Non-pigmented ciliary epithelial cell (primary cell): ENCODE data around the gene OSBPL6.

Experiments used
- DNase-seq: peaks from one replicate; pipeline ENCODE4 v3.0.0-alpha.2; 2010; ENCODE audit warnings: low read depth

The OSBPL6 gene

DNA sequence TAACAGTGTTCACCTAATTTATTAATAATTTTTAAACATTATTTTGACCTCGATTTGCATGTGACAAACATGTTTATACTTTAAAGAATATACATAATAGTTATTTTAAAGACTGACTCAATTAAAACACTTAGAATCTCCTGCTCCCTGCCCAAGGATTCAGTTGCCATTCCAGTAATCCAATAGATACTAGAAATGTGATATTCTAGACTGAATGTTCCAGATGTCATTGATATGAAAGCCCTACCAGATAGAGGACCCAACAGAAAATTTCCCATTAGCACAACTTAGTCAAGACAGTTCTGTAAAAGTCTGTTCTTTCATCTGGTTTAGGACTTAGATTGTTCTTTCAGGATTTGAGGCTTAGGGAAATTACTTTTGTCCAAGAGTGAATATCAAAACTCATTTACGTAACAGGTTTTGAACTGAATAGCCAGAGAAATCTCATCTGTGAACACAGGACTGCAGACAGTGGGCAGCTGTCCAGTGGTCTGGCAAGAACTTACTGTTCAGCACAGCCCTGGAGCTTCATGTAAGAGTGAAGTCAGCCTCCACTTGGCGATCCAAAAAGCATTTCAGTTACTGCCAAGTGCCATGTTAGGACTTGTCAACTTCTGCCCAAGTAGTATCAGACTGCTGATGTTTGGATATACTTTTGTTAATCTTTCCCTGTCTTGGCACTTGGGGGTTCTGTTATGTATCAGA is 77.5 kb downstream of the OSBPL6 start:
- DNase-seq, result no peak

DNA sequence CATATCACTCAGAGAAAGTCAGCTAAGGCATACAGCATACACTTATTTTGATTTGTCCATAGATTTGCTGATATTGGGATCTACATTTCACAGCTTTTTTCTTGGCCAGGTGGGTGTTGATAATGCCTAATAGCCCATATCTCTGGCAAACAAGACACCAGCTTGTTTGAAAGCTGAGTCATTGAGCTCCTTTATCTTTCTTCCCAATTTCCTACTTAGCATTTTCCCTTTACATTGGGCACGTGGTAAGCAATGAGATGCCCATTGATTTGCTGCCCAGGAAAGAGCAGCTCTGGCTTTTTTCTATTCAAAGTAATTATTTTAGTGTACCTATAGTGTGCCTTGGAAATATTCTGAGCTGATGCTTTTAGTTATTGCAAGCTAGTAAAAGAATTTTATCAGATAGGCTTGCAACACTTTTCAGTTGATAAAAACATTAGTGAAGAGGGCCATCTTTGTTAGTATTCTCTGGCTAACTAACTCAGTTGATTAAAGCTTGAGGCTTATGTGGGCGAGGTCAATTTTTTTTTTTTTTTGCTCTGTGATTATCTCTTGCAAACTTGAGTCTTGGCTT is 79.6 kb downstream of the OSBPL6 start:
- DNase-seq, result no peak

DNA sequence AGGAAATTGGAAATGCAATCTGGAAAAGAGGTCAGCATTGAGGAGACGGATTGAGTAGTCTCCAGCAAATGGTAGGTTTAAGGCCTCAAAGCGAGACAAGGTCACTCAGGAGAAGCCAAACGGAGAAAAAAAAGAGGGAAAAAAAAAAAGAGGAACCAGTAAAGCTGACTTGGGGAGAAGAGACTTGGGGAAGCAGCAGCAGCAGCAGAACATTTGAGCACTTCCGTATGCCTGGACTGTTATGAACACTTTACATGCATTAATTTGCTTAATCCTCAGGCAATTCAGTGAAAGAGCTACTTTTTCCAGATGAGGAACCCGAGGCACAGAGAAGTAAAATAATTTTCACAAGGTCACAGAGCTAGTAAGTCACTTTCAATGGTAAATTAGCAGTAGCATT is 81.3 kb downstream of the OSBPL6 start:
- DNase-seq, result no peak

DNA sequence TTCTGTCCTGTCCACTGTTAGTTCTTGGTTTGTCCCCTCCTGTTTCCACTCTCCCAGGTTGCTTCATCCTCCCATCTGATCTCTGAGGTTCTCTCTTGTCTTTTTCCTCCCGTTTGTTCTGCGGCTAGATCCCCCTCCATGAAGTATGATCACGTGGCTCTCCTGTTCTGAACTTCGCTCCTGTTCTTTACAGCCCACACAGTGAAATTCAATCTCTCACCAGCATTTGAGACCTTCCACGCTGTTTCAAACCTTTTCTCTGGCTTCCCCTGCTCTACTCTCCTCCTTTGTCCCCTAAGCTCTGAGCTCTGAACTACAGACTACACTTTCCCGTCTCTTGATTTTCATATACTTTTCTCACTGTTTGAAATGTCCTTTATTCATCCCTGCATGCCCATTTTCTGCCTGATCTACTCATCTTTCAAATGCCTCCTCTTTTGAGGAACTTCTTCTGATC is 83.5 kb downstream of the OSBPL6 start:
- DNase-seq, result peak; percentile 27

DNA sequence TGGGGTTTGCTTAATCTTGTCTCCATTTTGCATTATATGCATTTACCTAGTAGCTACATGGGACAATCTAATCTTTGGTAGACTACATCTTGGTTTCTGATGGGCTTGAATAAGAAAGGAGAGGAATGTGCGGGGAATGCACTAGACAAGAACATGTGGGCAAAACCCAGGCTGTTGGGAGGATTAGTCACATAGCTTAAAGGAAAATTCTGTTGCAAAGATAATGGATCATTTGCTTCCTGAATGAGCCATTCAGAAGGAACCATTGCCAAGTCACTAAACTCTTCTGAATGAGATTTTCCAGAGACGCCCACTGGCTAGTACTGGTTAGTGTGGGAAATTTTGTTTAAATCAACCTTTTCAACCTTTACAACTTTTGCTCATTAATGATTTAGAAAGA is 84.8 kb downstream of the OSBPL6 start:
- peak; percentile 91 for DNase-seq

DNA sequence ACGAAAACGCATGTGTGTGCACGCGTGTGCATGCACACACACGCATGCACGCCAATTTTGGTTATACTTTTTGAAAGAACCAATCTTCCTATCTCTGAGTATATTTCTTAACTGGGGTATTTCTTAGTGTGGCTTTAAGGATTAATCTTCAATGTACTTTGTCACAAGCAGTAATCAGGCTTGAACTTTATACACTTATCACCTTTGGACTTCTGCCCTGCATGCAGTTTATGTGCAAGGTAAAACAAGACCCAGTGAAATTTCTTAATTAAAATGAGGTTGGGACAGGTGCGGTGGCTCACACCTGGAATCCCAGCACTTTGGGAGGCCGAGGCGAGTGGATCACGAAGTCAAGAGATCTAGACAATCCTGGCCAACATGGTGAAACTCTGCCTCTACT is 85.3 kb downstream of the OSBPL6 start:
- no peak for DNase-seq

DNA sequence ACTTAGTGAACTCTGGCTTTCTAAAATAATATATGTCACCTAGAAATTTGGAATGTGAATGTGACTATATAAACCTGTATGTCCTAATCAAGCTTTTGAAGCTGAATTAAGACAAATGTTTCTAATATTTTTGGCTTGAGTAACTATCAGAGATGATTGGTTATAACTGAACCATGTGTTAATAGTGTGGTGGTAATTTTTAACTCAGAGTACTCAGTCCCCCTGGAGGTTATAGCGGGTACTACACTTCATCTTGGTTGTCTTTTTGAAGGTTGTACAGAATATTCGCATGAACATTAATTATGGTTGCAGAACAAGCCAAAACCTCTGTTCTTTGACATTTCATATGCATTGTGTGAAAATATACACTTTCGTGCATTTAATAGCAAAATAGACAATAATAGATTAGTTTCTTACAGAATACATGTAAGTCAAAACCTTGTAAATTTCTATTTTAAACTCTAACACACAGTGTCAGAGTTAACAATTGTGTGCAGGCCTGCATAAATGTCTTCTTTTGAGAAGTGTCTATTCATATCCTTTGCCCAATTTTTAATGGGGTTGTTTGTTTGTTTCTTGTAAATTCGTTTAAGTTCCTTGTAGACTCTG is 86.0 kb downstream of the OSBPL6 start:
- DNase-seq, result peak; percentile 27

DNA sequence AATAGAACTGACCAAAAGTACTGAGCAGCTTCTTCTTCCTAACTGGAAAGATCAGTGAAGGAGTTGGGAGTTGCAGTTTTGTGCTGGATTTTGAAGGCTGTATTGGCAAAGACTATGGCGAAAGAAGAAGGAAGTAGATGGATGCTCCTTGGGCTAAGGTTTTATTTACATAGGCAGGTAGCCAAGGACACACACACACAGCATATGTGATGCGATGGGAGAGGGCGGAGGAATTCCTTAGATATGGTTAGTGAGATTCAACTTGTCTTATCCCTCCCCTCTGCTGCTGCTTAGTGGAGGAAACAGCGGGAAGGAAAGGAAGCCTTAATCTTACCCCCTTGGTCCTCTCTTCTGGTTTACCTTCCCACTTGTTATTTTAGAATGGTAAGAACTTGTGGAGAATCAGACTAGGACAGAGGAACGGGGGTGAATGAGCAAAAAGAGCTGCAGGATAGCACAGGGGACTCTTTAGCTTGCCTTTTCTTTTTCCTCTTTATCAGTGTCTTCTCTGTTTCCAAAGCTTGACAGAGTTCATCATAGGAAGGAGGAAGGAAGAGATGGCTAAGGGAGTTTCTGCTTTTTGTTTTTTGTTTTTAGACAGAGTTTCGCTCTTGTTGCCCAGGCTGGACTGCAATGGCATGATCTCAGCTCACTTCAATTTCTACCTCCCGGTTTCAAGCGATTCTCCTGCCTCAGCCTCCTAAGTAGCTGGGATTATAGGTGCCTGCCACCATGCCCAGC is 87.9 kb downstream of the OSBPL6 start:
- peak; percentile 73 for DNase-seq

DNA sequence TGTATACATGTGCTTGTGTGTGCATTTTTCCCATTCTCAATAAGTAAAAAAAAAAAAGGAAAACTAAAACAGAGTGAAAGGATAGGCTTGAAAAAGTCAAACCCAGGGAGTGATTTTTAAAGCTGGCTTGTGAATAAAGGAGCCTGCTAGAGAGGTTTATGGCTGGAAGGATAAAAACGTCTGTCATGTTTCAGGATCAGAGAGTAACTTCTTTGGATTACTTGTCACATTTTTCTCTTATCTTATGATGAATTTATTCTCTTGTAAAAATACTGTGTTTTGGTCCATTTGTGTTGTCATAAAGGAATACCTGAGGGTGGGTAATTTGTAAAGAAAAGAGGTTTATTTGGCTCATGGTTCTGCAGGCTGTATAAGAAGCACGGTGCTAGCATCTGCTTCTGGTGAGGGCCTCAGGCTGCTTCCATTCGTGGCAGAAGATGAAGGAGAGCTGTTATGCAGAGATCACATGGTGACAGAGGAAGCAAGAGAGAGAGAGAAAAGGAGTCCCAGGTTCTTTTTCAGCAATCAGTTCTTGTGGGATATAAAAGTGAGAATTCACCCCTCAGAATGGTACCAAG is 89.1 kb downstream of the OSBPL6 start:
- DNase-seq, result no peak

DNA sequence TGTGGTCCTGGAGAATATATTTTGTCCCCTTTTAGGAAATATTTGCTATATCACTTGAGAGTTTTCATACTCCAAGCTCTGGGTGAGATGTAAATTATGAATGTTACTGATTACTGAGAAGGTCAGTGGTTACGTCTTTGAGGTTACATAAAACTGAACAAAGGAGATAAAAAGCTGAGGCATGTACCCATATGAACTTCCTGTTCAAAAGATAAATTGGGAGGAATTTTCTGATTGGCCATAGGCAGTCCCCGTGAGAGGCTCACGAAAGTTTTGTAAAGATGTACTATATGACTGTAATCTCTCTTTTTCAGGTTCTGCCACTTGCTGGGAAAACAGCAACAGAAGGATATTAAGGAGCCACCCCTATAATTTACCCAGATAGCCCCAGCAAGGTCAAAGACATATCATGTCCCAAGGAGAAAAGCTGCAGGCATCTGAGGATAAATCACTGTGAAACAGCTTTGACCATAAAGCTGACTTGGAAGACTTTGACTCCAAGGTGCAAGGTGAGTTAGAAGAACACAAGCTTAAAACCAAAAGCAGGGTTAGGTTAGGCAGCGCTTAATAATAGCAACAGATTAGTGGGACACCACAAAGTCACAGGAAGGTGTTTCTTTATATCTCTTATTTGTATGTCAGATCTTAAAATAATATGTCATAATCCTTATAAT is 90.4 kb downstream of the OSBPL6 start:
- DNase-seq, result no peak

DNA sequence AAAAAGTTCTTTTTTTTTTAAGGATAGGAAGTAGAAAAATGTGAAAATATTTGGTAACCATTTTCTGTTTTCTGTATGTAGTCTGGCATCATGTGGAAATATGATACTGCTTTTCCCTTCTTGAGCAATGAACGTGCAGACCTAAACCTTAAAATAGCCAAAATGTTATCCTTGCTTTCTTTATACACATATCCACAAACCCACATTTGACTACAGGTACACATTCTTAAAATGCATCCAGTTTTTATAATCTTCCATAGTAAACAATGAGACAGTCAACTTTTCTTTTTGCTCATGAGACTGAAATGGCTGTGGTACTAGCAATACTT is 90.9 kb downstream of the OSBPL6 start:
- DNase-seq, result no peak

DNA sequence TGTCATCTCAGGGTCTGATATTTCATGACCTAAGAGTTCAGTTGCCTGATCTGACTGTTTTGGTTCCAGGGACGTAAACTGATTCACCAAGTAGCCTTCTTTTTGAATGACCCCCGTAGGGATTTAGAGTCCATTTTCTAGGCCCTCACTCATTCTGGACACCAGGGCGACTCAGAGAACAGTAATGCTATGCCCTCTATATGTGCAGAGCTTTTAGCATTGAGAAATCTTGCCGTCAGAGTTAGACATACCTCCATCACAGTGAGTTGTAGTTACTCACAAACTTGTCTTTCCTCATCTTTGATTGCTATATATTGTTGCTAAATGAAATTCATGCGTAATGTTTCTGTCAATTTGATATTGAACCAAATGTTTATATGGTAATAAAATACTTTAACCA is 92.3 kb downstream of the OSBPL6 start:
- no peak for DNase-seq

DNA sequence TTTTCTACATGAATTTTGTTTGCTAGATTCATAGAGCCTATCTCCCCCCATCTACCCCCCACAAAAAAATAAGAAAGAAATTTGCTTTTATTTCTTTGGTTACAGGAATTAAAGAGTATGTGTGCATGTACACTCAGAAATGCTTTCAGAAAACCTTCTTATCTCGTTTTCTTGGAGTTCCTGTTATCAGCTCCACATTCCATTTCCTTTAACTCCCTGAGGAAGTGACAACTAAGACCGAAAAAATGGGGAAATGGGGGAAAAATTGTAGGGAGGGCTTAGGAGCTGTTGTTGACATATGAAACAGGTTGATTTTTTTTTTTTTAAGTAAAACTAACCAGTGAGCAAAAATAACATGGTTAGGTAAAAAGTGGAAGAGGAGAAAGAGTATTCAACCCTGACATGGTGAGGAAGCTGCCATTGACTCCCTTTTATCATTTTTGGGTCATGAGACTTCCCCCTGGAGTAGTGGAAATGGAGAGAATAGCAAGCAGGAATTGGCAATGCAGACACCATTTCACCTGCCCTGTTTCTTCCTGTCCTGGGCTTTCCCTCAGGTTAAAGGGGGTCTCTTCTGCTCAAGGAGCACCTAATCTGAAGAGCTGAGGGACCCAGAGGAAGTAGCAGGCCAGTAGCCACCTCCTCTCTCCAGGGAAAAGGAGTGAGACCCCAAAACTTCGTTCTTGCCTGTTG is 93.5 kb downstream of the OSBPL6 start:
- no peak for DNase-seq

DNA sequence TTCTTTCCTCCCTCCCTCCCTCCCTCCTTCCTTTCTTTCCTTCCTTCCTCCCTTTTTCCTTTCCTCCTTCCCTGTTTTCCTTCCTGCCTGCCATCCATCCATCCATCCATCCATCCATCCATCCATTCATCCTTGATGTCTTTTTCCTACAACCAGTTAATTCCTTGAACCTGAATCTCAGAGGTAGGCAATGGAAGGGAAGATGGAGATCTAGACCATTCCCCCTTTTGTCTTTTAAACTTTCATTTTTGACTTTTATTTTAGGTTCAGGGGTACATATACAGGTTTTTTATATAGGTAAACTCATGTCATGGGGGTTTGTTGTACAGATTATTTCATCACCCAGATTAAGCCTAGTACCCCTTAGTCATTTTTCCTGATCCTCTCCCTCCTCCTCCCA is 97.4 kb downstream of the OSBPL6 start:
- DNase-seq, result no peak

DNA sequence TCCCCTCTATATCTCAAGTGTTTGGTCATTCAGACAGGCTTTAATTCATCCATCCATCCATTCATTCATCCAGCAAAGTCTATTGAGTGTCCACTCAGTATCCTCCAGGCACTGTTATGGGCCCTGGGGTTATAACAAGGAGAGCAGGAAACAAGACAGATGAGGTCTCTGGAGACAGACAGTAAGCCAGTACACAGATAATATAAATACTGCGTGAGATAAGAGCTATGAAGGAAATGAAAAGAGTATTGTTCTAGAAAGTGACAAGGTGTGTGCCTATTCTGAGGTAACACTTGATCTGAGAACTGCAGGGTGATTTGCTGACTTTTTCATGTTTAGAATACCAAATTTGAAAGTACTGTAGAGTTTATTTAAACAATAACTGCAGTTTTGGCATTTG is 98.3 kb downstream of the OSBPL6 start:
- no peak for DNase-seq

DNA sequence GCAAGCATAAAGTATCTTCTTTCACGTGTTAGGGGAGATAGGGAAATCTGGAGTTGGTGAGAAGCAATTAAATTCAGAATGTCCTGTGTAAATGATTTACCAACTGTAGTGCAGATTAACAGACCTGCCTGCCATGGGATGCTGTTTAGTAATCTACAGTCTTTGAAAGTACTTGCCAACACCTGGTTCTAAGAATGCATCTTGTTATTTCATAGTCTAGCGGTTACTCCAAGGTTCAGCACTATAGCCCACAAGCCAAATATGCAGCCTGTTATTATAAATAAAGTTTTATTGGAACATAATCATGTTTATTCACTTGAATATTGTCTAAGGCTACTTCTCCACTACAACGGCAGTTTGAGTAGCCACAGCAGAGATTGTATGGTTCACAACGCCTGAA is 100.8 kb downstream of the OSBPL6 start:
- no peak for DNase-seq

DNA sequence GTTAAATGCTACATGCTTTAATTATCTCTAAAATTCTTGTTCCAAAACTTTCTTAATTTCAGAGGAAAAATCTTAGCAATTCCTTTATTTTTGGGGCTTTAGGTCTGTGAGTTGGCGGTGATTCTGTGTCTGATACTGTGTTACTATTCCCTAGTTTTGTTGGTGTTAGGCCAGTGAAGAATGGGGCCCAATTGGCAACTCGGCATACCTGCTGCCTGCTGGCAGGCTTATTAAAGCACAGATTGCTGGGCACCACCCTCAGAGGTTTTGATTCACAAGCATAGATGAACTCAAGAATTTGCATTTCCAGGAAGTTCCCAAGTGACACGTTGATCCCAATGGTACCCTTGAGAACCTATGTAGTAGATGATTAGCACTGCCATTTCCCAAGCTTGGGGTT is 101.6 kb downstream of the OSBPL6 start:
- DNase-seq, result no peak

DNA sequence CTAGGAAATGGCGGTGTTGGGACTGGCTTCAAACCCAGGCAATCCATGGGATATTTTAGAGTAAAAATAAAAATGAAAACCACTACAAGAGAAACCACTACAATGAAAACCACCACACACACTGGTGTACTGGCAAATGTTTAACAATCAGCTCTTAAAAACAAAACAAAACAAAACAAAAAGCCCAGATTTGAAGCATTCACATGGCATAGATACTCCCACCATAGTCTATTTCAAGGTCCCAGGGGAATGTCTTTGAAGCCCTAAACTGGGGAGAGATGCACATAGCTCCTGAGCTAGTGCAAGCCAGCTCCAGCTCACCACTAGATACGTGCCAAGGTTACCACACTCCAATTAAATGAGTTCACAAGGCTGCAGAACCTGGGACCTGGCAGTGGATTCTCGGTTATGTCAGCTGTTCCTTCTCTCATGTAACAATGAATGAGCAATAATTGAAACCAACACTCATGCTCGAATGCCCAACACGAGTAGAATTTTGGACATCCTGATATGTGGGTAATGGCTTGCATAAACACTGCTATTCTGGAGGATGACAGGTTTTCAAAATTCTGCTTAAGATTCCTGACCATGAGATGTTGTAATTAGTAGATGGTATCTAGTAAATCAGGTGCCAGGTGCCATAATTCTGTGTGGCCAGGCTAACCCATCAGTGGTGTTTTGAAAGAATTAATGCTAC is 102.2 kb downstream of the OSBPL6 start:
- no peak for DNase-seq

DNA sequence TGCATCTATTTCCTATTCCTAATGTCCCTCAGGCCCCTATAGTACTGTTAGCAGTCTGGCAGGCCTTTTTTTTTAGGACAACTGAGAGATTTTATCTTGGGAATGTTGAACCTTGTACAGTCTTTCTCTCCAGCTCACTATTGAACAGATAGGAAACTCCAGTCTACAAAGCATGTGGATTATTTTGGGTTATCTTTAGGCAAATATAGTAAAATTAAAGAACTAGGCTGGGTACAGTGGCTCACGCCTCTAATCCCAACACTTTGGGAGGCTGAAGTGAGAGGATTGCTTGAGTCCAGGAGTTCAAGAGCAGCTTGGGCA is 102.7 kb downstream of the OSBPL6 start:
- DNase-seq, result no peak

DNA sequence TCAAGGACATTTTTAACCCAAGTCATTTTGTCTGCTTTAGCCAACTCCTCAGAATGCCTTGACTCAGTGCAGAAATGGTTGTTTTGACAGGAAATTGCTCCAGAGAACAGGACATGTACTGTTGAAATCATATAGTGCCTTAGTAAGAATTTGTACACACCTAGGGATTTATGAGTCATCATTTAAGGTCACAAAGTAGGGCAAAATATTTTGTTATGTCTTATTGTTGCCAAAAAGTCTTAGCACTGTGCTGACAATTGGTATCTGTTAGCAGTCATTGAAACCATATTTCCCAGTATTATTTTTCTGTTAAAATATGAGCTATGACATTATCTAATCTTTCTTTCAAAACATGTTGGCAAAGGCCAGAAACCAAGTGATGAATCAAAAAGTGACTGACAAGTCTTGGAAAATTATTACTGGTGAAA is 104.5 kb downstream of the OSBPL6 start:
- peak; percentile 15 for DNase-seq

DNA sequence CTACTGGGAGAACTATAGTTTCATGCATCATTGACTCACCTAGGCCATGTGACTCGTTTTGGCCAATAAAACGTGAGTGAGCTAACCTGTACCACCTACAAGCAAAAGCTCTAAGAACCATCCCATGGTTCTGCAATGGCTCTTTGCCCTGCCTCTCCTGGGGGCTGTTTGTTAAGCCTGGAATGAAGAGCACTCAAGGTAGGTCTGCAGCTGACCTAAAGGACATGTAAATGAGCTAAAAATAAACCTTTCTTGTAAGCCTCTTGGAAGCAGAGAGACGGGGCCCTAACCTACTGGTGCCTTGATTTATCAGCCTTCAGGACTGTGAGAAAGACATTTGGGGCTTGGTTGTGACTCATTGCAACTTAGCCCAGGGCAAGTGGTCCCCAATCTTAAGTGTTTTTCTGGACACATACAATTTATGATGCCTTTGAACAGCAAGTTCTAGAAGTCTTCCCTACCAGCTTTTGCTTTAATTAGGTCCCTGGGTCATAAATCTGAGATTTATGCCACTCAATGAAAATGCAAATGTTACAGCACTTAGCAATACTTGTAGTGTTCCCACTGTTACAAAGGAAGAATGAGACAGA is 107.4 kb downstream of the OSBPL6 start:
- no peak for DNase-seq
